Posterior vena cava (tissue), 2 donors: ENCODE data around the gene LTV1. TPM values are rescaled to one million over a fixed set of nuclear protein-coding genes. Genes with fewer than 3 reads are reported as not detected.
"Not testable (repeated sequence)": the region's sequence is repeated elsewhere in the genome, so short reads cannot be mapped to it uniquely, and the experiment has no call there.

ENCODE experiments used
- DNase-seq: peaks from one replicate; pipeline ENCODE4 v3.0.0-alpha.2; 2020; ENCODE audit warnings: low spot score
- intact Hi-C, 2 donors: fragments of 100-400 bp; cut with DNase I; formaldehyde crosslinking; loops; one replicate each; pipeline versions ENCODE4 v1.14.1 to v1.14.2; 2022 to 2023
- total RNA-seq, 2 donors: library from RNA; stranded (reverse); fragmentation: NEBNext Ultra II Directional; extraction: Animal tissue kit (Norgen Biotek cat#: 25700); gene quantifications; one replicate each; pipeline ENCODE4 v1.2.1, GENCODE V29; 2021
- donor health status: DM: yes; HTN: yes; CAD: no.
- donor health status: DM: yes; HTN: yes; CAD: no.

Gene LTV1
- total RNA-seq, 2 donors from 2014 or later, result 16.8 to 20.8 TPM

DNA sequence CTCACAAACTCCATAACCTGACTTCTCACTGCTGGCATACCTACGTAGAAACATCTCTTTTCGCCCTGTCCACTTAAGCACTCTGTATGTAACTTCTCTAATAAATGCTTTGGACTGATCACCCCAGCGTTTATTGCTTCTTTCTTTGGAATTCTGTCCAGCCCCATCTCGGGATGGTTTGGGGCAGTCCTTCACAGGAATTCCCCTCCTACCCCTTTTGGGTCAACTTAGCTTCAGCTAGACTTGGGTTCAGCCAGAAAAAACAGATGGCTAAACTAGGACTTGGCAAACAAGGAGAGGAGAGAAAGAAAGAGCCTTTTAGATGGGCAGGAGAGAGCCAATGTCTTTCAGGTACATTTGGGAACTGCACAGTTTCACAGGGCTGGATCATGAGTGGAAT, 3.9 kb upstream of the LTV1 start:
- no peak for DNase-seq
- intact Hi-C loops, result no loop called here

DNA sequence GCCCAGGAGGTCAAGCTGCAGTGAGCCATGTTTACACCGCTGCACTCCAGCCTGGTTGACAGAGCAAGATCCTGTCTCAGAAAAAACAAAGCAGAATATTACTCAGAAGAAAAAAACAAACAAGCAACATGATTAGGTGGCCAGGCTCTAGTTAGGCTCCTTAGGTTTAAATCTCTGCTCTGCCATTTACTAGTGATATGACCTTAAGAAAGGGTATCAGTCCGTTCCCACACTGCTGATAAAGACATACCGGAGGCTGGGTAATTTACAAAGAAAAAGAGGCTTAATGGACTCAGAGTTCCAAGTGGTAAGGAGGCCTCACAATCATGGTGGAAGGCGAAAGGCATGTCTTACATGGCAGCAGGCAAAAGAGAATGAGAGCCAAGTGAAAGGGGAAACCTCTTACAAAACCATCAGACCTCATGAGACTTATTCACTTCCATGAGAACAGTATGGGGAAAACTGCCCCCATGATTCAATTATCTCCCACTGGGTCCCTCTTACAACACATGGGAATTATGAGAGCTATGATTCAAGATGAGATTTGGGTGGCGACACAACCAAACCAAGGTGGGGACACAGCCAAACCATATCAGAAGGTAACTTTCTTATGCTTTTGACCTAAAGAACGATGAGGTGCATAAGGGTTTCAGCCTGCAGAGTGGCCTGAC, 2.4 kb upstream of the LTV1 start:
- intact Hi-C loops, result loop anchor here in 1 of 2 donors (10.0 kb wide), 1 partner anchor 266 kb away; no protein-coding TSS in a partner anchor

DNA sequence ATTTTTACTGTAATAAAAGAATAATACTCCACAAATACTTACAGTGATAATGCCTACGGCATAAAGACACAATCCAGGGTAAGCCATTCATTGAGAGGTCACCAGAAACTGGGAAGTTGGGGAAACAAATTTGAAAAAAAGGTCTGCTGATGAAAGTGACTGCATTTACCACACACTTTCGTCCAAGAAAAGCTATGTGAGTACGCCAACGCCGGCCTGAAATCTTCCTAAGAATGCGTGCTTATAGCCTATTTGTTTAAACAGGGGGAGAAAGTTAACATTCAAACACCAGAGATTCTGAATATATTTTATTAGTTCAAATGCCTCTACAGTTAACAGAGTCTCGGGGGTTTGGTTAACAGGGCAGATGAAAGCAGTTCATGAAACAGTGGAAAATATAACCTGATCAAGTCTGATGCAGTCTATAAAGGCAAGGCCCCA, 657 bp upstream of the LTV1 start:
- intact Hi-C loops, result loop anchor here (1.0 to 10.0 kb wide), 2 partner anchors 14 to 268 kb away; no protein-coding TSS in a partner anchor
- DNase-seq, result no peak

More for the DNA sequence above, 2.4 kb upstream of the LTV1 start:
- no peak for DNase-seq

DNA sequence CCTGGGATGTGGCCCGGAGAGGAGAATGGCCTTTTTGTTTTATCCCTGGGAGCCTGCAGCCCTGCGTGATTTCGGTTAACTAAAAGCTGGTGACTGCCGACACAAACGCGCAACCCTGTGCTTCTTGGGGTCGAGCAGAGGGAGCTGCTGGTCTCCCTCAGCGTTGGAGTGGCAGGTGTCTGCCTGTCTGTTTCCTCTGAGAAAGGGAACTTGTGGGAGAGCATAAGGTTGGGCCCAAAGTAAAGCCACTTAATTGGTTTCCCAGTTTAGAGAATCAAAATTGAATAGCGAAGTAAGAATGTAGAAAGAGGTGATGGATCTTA, 500 bp downstream of the LTV1 start:
- no peak for DNase-seq
- intact Hi-C loops, result loop anchor here in 1 of 2 donors (10.0 kb wide), 1 partner anchor 269 kb away; no protein-coding TSS in a partner anchor

DNA sequence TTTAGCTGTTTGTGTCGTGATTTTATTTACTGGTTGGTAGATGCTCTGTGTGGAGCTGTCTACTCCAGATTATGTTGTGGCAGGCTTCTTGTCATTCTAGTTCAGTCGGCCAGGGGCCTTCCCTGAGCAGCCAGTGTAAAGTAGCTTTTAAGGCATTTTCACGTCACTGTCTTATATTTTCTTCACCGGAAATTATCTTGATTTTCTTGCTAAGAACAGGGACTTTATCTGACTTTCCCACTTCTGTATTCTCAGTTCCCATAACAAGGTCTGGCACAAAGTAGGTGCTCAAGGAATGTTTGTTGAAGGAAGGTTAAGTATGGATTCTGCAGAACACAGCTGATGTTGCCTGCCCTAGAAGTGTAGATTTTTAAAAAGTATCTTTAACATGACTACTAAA, 868 bp downstream of the LTV1 start:
- DNase-seq, result no peak
- intact Hi-C loops, result loop anchor here in 1 of 2 donors (10.0 kb wide), 1 partner anchor 269 kb away; no protein-coding TSS in a partner anchor

DNA sequence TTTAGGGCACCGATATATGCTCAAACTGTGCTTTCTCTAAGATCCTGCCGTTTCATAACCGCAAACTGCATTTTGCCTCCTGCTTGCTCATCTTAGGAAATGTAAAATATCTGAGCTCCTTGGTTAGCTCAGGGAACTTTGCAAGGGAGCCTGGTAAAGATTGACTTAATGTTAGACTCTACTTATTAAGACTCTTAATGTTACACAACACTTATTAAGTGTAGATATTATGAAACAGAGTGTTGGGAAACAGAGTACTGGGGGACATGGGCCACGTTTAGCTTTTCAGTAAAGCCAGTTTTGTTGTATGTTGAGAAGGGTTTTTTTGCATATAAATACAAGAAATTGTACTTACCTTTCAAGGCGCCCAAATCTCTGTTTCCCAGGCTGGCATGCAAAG, 1.9 kb downstream of the LTV1 start:
- no peak for DNase-seq
- intact Hi-C loops, result loop anchor here in 1 of 2 donors (10.0 kb wide), 1 partner anchor 270 kb away; no protein-coding TSS in a partner anchor

DNA sequence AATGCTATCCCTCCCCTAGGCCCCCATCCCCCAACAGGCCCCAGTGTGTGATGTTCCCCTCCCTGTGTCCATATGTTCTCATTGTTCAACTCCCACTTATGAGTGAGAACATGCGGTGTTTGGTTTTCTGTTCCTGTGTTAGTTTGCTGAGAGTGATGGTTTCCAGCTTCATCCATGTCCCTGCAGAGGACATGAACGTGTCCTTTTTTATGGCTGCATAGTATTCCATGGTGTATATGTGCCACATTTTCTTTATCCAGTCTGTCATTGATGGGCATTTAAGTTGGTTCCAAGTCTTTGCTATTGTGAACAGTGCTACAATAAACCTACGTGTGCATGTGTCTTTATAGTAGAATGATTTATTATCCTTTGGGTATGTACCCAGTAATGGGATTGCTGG, 8.6 kb downstream of the LTV1 start:
- DNase-seq, intact Hi-C loops: not testable (repeated sequence)

DNA sequence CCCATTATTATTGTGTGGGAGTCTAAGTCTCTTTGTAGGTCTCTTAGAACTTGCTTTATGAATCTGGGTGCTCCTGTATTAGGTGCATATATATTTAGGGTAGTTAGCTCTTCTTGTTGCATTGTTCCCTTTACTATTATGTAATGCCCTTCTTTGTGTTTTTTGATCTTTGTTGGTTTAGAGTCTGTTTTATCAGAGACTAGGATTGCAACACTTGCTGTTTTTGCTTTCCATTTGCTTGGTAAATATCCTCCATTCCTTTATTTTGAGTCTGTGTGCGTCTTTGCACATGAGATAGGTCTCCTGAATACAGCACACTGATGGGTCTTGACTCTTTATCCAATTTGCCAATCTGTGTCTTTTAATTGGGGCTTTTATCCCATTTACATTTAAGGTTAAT, 11.9 kb downstream of the LTV1 start:
- DNase-seq, intact Hi-C loops: not testable (repeated sequence)

DNA sequence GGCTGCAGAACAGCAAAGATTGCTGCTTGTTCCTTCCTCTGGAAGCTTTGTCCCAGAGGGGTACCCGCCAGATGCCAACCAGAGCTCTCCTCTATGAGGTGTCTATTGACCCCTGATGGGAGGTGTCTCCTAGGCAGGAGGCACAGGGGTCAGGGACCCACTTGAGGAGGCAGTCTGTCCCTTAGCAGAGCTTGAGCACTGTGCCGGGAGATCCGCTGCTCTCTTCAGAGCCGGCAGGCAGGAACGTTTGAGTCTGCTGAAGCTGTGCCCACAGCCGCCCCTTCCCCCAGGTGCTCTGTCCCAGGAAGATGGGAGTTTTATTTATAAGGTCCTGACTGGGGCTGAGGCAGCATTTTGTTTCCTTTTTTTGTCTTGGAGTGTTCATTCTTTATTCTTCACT, 13.6 kb downstream of the LTV1 start:
- intact Hi-C loops, result loop anchor here in 1 of 2 donors (1.0 kb wide), 1 partner anchor 14 kb away; no protein-coding TSS in a partner anchor
- DNase-seq, result not testable (repeated sequence)

DNA sequence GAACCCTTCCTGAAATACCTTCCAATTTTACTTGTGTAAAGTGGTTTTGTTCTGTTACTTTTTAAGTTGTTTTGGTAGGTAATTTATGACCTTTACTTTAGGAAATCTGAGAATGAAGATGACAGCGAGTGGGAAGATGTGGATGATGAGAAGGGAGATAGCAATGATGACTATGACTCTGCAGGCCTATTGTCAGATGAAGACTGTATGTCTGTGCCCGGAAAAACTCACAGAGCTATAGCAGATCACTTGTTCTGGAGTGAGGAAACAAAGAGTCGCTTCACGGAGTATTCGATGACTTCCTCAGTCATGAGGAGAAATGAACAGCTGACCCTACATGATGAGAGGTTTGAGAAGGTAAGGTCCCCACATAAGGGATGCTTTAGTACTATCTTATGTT, 14.5 kb downstream of the LTV1 start:
- no peak for DNase-seq
- intact Hi-C loops, result no loop called here

DNA sequence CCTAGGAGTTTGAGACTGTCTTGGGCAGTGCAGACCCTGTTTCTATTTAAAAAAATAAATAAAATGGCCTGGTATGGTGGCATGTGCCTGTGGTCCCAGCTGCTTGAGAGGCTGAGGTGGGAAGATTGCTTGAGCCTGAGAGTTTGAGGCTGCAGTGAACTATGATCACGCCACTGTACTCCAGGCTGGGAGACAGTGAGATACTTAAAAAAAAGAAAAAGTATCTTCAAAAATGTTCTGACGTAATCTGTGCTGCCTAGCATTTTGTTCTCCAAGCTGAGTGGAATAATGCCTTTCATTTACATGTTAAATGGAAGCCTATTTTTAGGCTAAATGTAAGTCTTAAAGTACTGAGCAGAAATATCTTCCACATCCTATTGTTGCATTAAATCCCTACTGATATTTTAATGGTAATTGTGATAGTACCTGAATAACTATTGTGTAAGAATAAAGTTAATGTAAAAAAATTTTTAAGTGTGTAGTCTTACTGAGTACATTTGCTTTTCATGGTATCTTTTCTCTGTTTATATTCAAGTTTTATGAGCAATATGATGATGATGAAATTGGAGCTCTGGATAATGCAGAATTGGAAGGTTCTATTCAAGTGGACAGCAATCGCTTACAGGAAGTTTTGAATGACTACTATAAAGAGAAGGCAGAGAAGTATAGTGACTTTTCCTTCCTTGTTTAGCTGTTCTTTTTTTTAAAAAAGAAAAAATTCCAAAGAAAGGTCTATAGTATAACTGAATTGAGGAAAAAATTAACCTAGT, 16.9 kb downstream of the LTV1 start:
- intact Hi-C loops, result no loop called here
- no peak for DNase-seq

DNA sequence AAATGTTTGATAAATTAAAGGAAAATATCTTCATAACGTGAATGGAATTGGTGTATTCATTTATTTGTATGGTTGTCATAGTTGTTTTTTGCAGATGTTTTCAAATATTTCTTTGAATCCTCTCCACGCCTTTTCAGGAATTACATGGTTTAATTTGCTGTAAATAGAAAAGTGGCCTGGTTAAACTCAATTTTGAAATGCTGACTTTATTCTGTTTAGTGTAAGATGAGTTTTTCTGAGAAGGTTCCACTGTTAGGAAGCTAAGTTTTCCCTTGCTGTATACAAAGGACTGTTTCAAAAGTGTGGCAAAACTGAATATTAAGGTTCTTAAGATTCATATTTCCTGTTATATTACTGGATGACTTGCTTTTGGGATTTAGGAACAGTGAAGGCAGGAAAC, 20.6 kb downstream of the LTV1 start:
- no peak for DNase-seq
- intact Hi-C loops, result no loop called here

DNA sequence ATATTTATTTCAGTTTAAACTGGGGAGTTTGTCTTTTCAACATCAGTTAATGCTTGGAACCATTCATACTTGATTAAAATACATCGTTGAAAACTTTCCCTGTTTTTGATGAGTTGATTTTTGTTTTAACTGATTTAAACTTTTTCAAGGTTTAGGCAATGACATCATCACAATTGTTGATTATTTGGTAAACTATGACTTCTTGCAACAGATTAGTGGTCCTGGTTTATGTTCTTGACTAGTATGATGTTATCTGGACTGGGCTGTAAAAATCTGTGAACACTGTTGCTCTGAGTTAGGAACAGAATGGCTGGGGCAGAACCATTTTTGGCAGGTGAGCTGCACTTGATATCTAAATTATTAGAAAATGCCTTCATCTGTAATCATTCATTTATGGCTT, 21.1 kb downstream of the LTV1 start, which contains the start of gene ZC2HC1B:
ZC2HC1B (plus strand) TSS at position 241 of the 400 bp plus-strand sequence; CDS start at position 307, 66 bp downstream.
- intact Hi-C loops, result no loop called here
- DNase-seq, result no peak

DNA sequence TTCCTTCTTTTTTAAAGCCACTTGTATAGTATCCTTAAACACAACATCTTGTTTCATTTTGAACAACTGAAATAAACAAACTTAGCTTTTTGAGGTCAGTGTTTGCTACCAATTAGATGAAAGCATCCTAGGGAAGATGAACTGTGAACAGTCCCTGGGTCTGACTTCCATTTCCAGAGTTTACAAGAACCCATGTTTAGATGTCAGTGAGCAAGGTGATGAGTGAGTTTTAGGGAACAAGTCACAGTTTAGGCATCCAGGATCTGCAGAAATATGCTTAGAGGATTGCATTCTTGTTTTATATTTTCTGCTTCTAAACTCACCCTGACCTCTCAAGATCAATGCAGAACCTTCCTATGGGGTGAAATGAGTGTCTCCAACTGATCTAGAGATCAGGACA, 24.1 kb downstream of the LTV1 start:
- intact Hi-C loops, result no loop called here
- no peak for DNase-seq

DNA sequence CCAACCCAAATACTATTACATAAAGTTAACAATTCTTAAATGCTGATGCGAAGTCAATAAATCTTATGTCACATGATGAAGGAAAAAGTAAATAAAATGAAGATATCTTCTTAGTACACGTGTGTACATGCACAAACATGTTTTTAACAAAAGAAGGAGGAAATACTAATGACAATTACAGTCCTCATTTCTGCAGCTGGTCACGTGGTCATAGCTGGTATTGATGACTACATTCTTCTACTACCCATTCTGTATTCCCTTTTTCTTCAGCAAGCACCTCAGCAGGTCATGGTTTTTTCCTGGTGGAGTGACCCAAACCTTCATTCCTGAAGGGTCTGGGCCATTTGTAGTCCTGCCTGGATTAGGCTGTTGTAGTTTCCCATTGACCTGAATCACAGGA, 25.7 kb downstream of the LTV1 start:
- DNase-seq, intact Hi-C loops: not testable (repeated sequence)

DNA sequence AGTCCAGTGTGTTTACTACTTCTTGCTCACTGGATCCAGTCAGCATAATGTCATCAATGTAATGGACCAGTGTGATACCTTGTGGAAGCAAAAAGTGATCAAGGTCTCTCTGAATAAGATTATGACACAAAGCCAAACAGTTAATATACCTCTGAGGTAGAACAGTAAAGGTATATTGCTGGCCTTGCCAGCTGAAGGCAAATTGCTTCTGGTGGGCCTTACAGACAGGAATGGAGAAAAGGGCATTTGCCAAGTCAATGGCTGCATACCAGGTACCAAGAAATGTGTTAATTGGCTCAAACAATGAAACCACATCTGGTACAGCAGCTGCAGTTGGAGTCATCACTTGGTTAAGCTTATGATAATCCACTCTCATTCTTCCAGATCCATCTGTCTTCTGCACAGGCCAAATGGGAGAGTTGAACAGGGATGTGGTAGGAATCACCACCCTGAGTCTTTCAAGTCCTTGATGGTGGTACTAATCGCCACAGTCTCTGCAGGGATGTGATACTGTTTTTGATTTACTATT, 28.1 kb downstream of the LTV1 start:
- intact Hi-C loops, DNase-seq: not testable (repeated sequence)

DNA sequence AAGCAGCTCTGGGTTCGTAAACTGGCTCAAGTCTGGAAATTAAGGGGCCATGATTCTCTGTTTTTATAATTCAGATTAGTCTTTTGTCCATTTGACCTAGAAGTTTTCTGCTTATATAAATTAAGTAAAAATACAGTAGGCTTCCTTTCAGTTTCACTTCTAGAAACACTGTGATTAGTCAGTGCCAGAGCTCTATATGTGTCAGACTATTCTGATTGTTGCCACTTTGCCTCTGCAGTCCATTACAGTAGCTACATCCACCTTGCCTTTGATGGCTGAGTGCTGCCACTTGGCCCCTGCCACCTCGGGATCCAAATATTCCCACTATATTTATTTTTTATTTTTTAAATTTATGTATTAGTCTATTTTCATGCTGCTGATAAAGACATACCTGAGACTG, 29.1 kb downstream of the LTV1 start:
- intact Hi-C loops, result no loop called here

DNA sequence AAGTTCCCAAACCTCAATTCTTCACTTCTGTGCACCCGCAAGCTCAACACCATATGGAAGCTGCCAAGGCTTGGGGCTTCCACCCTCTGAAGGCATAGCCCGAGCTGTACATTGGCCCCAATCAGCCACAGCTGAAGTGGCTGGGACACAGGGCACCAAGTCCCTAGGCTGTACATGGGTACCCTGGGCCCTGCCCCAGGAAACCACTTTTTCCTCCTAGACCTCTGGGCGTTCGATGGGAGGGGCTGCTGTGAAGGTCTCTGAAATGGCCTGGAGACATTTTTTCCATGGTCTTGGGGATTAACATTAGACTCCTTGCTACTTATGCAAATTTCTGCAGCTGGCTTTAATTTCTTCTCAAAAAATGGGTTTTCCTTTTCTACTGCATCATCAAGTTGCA, 30.5 kb downstream of the LTV1 start:
- DNase-seq, intact Hi-C loops: not testable (repeated sequence)

More for the DNA sequence above, 29.1 kb downstream of the LTV1 start:
- DNase-seq, result no peak

DNA sequence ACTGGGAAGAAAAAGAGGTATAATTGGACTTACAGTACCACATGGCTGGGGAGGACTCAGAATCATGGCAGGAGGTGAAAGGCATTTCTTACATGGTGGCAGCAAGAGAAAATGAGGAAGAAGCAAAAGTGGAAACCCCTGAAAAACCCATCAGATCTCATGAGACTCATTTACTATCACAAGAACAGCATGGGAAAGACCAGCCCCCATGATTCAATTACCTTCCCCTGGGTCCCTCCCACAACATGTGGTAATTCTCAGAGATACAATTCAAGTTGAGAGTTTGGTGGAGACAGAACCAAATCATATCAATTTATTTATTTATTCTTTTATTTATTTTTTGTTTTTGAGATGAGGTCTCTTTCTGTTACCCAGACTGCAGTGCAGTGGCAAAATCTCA, 31.4 kb downstream of the LTV1 start:
- DNase-seq, intact Hi-C loops: not testable (repeated sequence)
